Measurements from ENCODE around the gene ABAT. TPM values are rescaled to one million over a fixed set of nuclear protein-coding genes. Genes with fewer than 3 reads are reported as not detected.

Gene ABAT
- total RNA-seq, 2 donors from 2014 or later = 9.8 to 14.9 TPM

DNA sequence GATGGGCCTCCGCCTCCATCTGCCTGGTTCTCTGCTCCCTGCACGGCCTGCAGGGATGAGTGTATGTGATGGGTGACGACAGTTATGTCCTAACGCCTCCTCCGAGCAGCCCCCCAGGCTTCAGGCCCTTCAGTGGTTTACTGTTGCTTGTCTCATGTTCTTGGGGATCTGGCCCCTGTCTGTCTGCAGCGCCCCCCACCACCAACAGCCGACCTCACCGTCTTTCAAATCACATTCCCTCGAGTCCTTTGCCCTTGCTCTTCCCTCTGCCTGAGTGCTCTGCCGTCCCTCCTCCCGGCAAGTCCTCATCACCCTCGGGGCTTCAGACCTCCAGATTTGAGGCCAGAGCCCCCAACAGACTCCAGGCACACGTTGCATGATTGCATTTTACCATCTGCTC, 34.7 kb upstream of the ABAT start:
- H3K36me3 ChIP-seq = peaks cover 90% of the 10 kb centered on the region
- H3K9me3 ChIP-seq = no peaks in the 10 kb centered on the region
- DNase-seq (ENCODE audit: low spot score) = no peak
- TF ChIP-seq, protein P1, sequence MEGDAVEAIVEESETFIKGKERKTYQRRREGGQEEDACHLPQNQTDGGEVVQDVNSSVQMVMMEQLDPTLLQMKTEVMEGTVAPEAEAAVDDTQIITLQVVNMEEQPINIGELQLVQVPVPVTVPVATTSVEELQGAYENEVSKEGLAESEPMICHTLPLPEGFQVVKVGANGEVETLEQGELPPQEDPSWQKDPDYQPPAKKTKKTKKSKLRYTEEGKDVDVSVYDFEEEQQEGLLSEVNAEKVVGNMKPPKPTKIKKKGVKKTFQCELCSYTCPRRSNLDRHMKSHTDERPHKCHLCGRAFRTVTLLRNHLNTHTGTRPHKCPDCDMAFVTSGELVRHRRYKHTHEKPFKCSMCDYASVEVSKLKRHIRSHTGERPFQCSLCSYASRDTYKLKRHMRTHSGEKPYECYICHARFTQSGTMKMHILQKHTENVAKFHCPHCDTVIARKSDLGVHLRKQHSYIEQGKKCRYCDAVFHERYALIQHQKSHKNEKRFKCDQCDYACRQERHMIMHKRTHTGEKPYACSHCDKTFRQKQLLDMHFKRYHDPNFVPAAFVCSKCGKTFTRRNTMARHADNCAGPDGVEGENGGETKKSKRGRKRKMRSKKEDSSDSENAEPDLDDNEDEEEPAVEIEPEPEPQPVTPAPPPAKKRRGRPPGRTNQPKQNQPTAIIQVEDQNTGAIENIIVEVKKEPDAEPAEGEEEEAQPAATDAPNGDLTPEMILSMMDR (IDR thresholded peaks at IDR 0.05) = no peak
- no peaks in the 10 kb centered on the region for H3K27me3 ChIP-seq
- H3K27ac ChIP-seq = no peak overlapping the region
- no peaks in the 10 kb centered on the region for H3K4me1 ChIP-seq
- H3K4me3 ChIP-seq = no peak overlapping the region

DNA sequence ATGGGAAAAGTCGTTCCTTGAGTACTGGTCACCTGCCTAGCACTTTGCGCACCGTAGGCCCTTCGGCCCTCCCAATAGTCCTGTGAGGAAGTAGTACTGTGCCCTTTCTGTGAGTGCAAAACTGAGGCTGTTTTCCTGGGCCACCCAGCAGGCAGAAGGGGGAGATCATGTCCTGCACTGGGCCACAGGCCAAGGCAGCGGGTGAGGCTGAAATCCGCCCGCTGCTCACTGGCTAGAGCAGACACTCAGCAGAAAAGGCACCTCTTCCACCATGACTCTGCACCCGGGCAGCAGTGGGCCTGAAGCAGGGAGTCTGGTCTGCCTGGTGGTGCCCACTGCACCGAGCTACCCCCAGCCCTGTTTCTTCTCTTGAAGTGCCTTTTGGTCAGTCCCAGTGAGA, 32.7 kb upstream of the ABAT start:
- Histone ChIP-seq H3K9me3 (no peaks in the 10 kb centered on the region), H3K27ac (no peak overlapping the region), H3K27me3 (no peaks in the 10 kb centered on the region), H3K36me3 (peaks cover 93% of the 10 kb centered on the region), H3K4me3 (no peak overlapping the region), H3K4me1 (no peaks in the 10 kb centered on the region)
- TF ChIP-seq, protein P1 (IDR thresholded peaks at IDR 0.05) = no peak
- no peak for DNase-seq (ENCODE audit: low spot score)

DNA sequence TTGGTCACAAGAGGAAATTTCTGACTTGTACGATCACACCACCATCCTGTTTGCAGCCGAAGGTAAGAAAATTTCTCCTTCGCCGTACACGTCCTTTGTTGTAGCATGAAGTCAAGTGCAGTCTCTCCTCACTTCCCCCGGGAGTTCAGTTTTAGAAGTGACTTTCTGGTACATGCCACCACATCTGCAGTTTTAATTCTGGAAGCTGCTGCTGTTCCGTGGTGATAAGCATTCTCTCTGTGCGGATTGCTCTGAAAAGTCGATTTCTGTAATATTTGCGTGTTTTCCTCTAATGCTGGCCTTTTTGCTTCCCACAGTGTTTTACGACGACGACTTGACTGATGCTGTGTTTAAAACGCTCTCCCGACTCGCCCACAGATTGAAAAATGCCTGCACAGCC, 32.3 kb upstream of the ABAT start:
- no peak overlapping the region for H3K4me3 ChIP-seq
- TF ChIP-seq, protein P1 (IDR thresholded peaks at IDR 0.05) = no peak
- no peak overlapping the region for H3K27ac ChIP-seq
- no peak for DNase-seq (ENCODE audit: low spot score)
- H3K4me1 ChIP-seq = no peaks in the 10 kb centered on the region
- no peaks in the 10 kb centered on the region for H3K27me3 ChIP-seq
- no peaks in the 10 kb centered on the region for H3K9me3 ChIP-seq
- H3K36me3 ChIP-seq = peaks cover 93% of the 10 kb centered on the region

DNA sequence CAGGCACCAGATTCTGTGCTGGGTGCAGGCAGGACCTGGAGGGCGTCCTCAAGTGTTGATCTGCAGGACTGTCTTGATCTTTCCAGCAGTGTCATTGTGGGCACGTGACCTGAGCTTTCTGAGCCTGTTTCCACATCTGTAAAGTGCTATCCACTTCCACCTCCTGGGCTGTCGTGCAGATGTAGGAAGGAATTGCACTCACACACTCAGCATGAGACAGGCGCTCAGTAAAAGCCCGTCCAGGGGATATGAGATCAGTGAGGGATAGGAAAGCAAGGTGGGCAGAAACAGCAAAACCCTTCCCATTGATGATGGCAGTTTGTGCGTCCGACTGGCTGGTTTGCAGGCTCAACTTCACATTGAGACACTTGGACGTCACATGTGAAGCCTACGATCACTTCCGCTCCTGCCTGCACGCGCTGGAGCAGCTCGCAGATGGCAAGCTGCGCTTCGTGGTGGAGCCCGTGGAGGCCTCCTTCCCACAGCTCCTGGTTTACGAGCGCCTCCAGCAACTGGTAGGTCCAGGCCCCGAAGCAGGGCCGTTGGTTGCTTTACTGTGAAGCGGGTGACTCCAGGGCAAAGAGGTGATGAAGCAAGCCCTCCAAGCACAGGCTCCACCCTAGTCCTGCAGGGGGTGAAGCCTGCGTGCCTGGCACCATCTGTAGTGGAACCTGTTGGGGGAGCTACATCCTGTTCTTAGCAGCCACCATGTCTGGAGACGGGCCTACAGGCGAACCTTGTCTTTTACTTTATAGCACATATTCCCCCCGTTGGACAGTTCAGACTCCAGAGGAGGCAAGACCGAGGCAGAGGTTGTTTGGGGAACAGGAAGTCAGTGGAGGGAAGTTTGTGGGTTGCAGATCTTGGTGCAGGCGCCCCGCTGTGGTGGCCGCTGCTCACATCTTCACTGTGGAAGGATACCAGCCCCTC, 29.9 kb upstream of the ABAT start:
- peak; percentile 61 for DNase-seq (ENCODE audit: low spot score)
- Histone ChIP-seq H3K4me1 (no peaks in the 10 kb centered on the region), H3K9me3 (no peaks in the 10 kb centered on the region), H3K27me3 (no peaks in the 10 kb centered on the region), H3K27ac (no peak overlapping the region), H3K4me3 (no peak overlapping the region), H3K36me3 (peaks cover 80% of the 10 kb centered on the region)
- TF ChIP-seq, protein P1 (IDR thresholded peaks at IDR 0.05) = no peak

DNA sequence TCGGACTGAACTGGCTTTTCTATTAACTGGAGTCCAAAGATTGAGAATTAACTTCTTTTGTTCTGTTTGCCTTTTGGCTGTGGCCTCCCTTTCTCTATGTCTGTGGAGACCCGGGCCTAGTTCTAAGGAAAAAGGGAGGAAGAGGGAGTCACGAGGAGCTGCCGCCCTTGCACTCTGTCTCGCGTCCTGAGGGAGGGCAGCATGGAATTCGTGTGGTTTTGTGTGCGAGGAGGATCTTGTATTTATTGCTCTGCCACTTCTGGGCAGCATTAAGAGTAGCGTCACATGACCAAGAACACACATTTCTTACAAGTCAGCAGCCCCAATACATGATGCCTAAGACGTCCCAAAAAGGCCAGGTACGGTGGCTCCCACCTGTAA, 29.3 kb upstream of the ABAT start:
- no peaks in the 10 kb centered on the region for H3K4me1 ChIP-seq
- H3K9me3 ChIP-seq = no peaks in the 10 kb centered on the region
- peaks cover 73% of the 10 kb centered on the region for H3K36me3 ChIP-seq
- no peaks in the 10 kb centered on the region for H3K27me3 ChIP-seq
- TF ChIP-seq, protein P1 (IDR thresholded peaks at IDR 0.05) = no peak
- H3K4me3 ChIP-seq = no peak overlapping the region
- H3K27ac ChIP-seq = no peak overlapping the region
- DNase-seq (ENCODE audit: low spot score) = no peak

Data from right atrium auricular region (tissue), 2 donors.